GM10266 (cell line): ENCODE measurements around the gene KCNT1.

ENCODE experiments used
- DNase-seq: peaks from one replicate; pipeline ENCODE4 v3.0.0; 2012; ENCODE audit errors: extremely low spot score
- CTCF ChIP-seq: IDR thresholded peaks from 2 replicates; pipeline ENCODE4 v1.5.1; 2012; ENCODE audit warnings: mild to moderate bottlenecking, low read depth; ENCODE audit not compliant: control insufficient read depth, insufficient read depth; ENCODE audit errors: missing control alignments

Gene KCNT1

GRCh38 chr9:135715056-135715595 is 13.1 kb downstream of the KCNT1 start:
- DNase-seq: no peak
- no peak for TF ChIP-seq CTCF

GRCh38 chr9:135716045-135716444 is 14.1 kb downstream of the KCNT1 start:
- no peak for TF ChIP-seq CTCF
- DNase-seq: no peak

- no peak for TF ChIP-seq CTCF
- DNase-seq: no peak
Measured at GRCh38 chr9:135717410-135717809, 15.4 kb downstream of the KCNT1 start.

GRCh38 chr9:135718616-135719015 is 16.6 kb downstream of the KCNT1 start:
- no peak for DNase-seq
- TF ChIP-seq CTCF: no peak

- TF ChIP-seq CTCF: no peak
- DNase-seq: no peak
Measured at GRCh38 chr9:135719472-135719871, 17.5 kb downstream of the KCNT1 start.

- no peak for TF ChIP-seq CTCF
- DNase-seq: no peak
Measured at GRCh38 chr9:135722365-135722764, 20.4 kb downstream of the KCNT1 start.

- no peak for DNase-seq
- TF ChIP-seq CTCF: no peak
Measured at GRCh38 chr9:135724186-135724787, 22.3 kb downstream of the KCNT1 start.
